ENCODE data around the gene ITIH2. TPM values are rescaled to one million over a fixed set of nuclear protein-coding genes. Genes with fewer than 3 reads are reported as not detected.
"Not testable (repeated sequence)": the region's sequence is repeated elsewhere in the genome, so short reads cannot be mapped to it uniquely, and the experiment has no call there.

Gene ITIH2
- total RNA-seq, 4 donors from 2014 or later, result not detected

- Histone ChIP-seq H3K27ac (no peak overlapping the region), H3K4me3 (no peak overlapping the region), H3K27me3 (no peaks in the 10 kb centered on the region), H3K9me3 (peaks cover 0 to 5% (median 2%) of the 10 kb centered on the region in 4 donors), H3K36me3 (no peaks in the 10 kb centered on the region), H3K4me1 (no peaks in the 10 kb centered on the region)
- DNase-seq, result no peak
- TF ChIP-seq CTCF (IDR thresholded peaks at IDR 0.05) (no peak), POLR2A (IDR thresholded peaks at IDR 0.05) (no peak)
Observed at GRCh38 chr10:7689591-7689990, 13.5 kb upstream of the ITIH2 start.

GRCh38 chr10:7690885-7691597, 12.1 kb upstream of the ITIH2 start:
- H3K36me3 ChIP-seq, H3K9me3 ChIP-seq, H3K27ac ChIP-seq, H3K4me1 ChIP-seq, H3K4me3 ChIP-seq, H3K27me3 ChIP-seq, DNase-seq: not testable (repeated sequence)

- H3K36me3 ChIP-seq, H3K27me3 ChIP-seq, H3K4me3 ChIP-seq, H3K27ac ChIP-seq, DNase-seq, H3K9me3 ChIP-seq, H3K4me1 ChIP-seq: not testable (repeated sequence)
Observed at GRCh38 chr10:7692368-7692767, 10.7 kb upstream of the ITIH2 start.

- H3K4me3 ChIP-seq, H3K9me3 ChIP-seq, H3K27me3 ChIP-seq, H3K4me1 ChIP-seq, H3K36me3 ChIP-seq, H3K27ac ChIP-seq, DNase-seq: not testable (repeated sequence)
Observed at GRCh38 chr10:7693194-7693593, 9.9 kb upstream of the ITIH2 start.

GRCh38 chr10:7696545-7696944, 6.6 kb upstream of the ITIH2 start:
- H3K27me3 ChIP-seq, result no peaks in the 10 kb centered on the region
- TF ChIP-seq CTCF (IDR thresholded peaks at IDR 0.05), result no peak
- no peak for TF ChIP-seq POLR2A (IDR thresholded peaks at IDR 0.05)
- peaks cover 0 to 5% (median 2%) of the 10 kb centered on the region in 4 donors for H3K9me3 ChIP-seq
- no peak for DNase-seq
- no peak overlapping the region for H3K27ac ChIP-seq
- H3K4me1 ChIP-seq, result no peaks in the 10 kb centered on the region
- H3K36me3 ChIP-seq, result no peaks in the 10 kb centered on the region
- H3K4me3 ChIP-seq, result no peak overlapping the region

- no peaks in the 10 kb centered on the region for H3K4me1 ChIP-seq
- H3K36me3 ChIP-seq, result no peaks in the 10 kb centered on the region
- no peaks in the 10 kb centered on the region for H3K27me3 ChIP-seq
- H3K27ac ChIP-seq, result no peak overlapping the region
- no peak overlapping the region for H3K4me3 ChIP-seq
- no peak for TF ChIP-seq POLR2A (IDR thresholded peaks at IDR 0.05)
- no peak for TF ChIP-seq CTCF (IDR thresholded peaks at IDR 0.05)
- DNase-seq, result no peak
- H3K9me3 ChIP-seq, result peaks cover 0 to 1% (median 0%) of the 10 kb centered on the region in 4 donors
Observed at GRCh38 chr10:7697426-7697825, 5.7 kb upstream of the ITIH2 start.

- Histone ChIP-seq H3K27me3 (no peaks in the 10 kb centered on the region), H3K9me3 (no peaks in the 10 kb centered on the region), H3K4me3 (no peak overlapping the region), H3K27ac (no peak overlapping the region), H3K4me1 (no peaks in the 10 kb centered on the region), H3K36me3 (no peaks in the 10 kb centered on the region)
- DNase-seq, result no peak
- TF ChIP-seq POLR2A (IDR thresholded peaks at IDR 0.05) (no peak), CTCF (IDR thresholded peaks at IDR 0.05) (no peak)
Observed at GRCh38 chr10:7700577-7701125, 2.5 kb upstream of the ITIH2 start.

All from Peyer's patch (tissue), 4 donors.